Activated B cell treated with CpG ODN at 0.5 μM for 24 hours (primary cell): ENCODE results near the gene XCL2. TPM values are rescaled to one million over a fixed set of nuclear protein-coding genes. Genes with fewer than 3 reads are reported as not detected.
"Not testable (repeated sequence)": the region's sequence is repeated elsewhere in the genome, so short reads cannot be mapped to it uniquely, and the experiment has no call there.

Experiments
- ATAC-seq: fragments of 200-7000 bp; cut with Tn5 transposase; one replicate; pipeline ENCODE4 v1.10.0; 2021; ENCODE audit warnings: low read depth, mild to moderate bottlenecking, moderate library complexity
- CTCF ChIA-PET: fragments of 350-600 bp; sonication (Branson Sonifier 250); formaldehyde crosslinking; loops from one replicate; lab custom pipeline; 2021; ENCODE audit warnings: antibody characterized with exemption; lab: Charles Lee
- POLR2A ChIA-PET: fragments of 350-600 bp; sonication (Branson Sonifier 250); formaldehyde crosslinking; loops from one replicate; lab custom pipeline; 2021; ENCODE audit warnings: antibody characterized with exemption; lab: Charles Lee
- DNase-seq: peaks from one replicate; pipeline ENCODE4 v3.0.0; 2022
- H3K27ac Mint-ChIP-seq: one replicate; pipeline ENCODE4 v1.8.0; 2020; ENCODE audit warnings: mixed read lengths
- H3K27me3 Mint-ChIP-seq: one replicate; pipeline ENCODE4 v1.8.0; 2021; ENCODE audit warnings: mixed read lengths
- H3K36me3 Mint-ChIP-seq: one replicate; pipeline ENCODE4 v1.8.0; 2021; ENCODE audit warnings: low read depth, mixed read lengths
- H3K4me1 Mint-ChIP-seq: one replicate; pipeline ENCODE4 v1.8.0; 2021; ENCODE audit warnings: mixed read lengths
- H3K4me3 Mint-ChIP-seq: one replicate; pipeline ENCODE4 v1.8.0; 2020; ENCODE audit warnings: mild to moderate bottlenecking, mixed read lengths
- H3K9me3 Mint-ChIP-seq: one replicate; pipeline ENCODE4 v1.8.0; 2020; ENCODE audit warnings: mixed read lengths
- intact Hi-C: fragments of 100-400 bp; cut with micrococcal nuclease; formaldehyde crosslinking; loops from one replicate; pipeline ENCODE4 v1.15.1; 2024
- total RNA-seq: library from RNA; stranded (reverse); gene quantifications from 2 replicates; pipeline ENCODE4 v1.2.3, GENCODE V29; 2022
- TF ChIP-seq, protein P1 (sequence below): fragments of 200-600 bp; IDR thresholded peaks from one replicate; pipeline ENCODE4 v1.8.0; 2022; ENCODE audit warnings: antibody characterized with exemption, mild to moderate bottlenecking

XCL2 gene
- total RNA-seq, 1 donor from 2014 or later = not detected

- H3K9me3 Mint-ChIP-seq, H3K4me1 Mint-ChIP-seq, CTCF ChIA-PET, H3K36me3 Mint-ChIP-seq, DNase-seq, POLR2A ChIA-PET, H3K4me3 Mint-ChIP-seq, H3K27me3 Mint-ChIP-seq, intact Hi-C loops, ATAC-seq, H3K27ac Mint-ChIP-seq: not testable (repeated sequence)
These were observed 30.4 kb upstream of the XCL2 start for GRCh38 chr1:168574234-168574633.

DNA sequence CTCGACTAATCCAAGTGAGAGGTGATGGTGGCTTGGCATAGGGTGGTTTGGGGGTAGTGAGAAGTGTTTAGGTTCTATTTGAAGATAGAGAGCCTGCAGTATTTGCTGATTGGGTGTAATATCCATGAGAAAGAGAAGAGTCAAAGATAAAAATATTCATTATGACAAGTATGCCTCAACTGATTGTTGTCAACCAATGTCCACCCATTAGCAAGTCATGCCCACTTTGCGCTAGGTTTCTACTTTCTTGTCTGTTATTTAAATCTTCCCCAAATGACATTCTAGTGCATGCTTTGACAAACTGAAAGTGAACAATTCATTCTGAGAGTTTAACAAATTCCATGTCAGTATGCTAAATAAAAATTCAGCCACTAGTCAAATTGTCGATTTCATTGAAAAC lies 28.8 kb upstream of the XCL2 start:
- ChIA-PET CTCF (no interaction called here), POLR2A (no interaction called here)
- intact Hi-C loops = no loop called here
- H3K4me1 Mint-ChIP-seq = no peaks in the 10 kb centered on the region
- ATAC-seq (no peak), DNase-seq (no peak)
- peaks cover 6% of the 10 kb centered on the region for H3K27me3 Mint-ChIP-seq
- no peak overlapping the region for H3K4me3 Mint-ChIP-seq
- H3K9me3 Mint-ChIP-seq = no peaks in the 10 kb centered on the region
- H3K27ac Mint-ChIP-seq = no peak overlapping the region
- no peaks in the 10 kb centered on the region for H3K36me3 Mint-ChIP-seq
- TF ChIP-seq, protein P1, sequence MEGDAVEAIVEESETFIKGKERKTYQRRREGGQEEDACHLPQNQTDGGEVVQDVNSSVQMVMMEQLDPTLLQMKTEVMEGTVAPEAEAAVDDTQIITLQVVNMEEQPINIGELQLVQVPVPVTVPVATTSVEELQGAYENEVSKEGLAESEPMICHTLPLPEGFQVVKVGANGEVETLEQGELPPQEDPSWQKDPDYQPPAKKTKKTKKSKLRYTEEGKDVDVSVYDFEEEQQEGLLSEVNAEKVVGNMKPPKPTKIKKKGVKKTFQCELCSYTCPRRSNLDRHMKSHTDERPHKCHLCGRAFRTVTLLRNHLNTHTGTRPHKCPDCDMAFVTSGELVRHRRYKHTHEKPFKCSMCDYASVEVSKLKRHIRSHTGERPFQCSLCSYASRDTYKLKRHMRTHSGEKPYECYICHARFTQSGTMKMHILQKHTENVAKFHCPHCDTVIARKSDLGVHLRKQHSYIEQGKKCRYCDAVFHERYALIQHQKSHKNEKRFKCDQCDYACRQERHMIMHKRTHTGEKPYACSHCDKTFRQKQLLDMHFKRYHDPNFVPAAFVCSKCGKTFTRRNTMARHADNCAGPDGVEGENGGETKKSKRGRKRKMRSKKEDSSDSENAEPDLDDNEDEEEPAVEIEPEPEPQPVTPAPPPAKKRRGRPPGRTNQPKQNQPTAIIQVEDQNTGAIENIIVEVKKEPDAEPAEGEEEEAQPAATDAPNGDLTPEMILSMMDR = no peak

DNA sequence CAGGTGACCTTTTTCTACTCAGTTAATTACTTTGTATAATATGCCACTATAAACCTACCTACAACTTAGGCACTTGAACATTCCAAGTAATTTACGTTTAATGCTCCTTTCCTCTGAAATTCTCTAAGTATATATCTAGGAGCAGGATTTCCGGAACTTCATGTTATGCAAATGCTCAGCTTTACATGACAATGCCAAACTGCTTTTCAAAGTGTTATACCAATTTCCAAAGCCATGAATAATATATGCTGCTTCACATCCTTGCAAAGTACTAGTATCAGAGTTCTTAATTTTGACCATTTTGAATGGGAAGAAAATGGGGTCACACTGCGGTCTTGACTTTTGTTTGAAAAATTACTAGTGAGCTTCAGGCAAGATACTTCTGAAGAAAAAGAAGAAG lies 26.9 kb upstream of the XCL2 start:
- Mint-ChIP-seq H3K9me3 (no peaks in the 10 kb centered on the region), H3K36me3 (no peaks in the 10 kb centered on the region), H3K4me1 (no peaks in the 10 kb centered on the region), H3K27ac (no peak overlapping the region), H3K27me3 (peaks cover 3% of the 10 kb centered on the region), H3K4me3 (no peak overlapping the region)
- intact Hi-C loops = no loop called here
- no peak for DNase-seq
- no peak for ATAC-seq
- TF ChIP-seq, protein P1 = no peak
- CTCF ChIA-PET = interaction anchor here (1.7 kb wide), 1 partner anchor 228 kb away, joined by 5 read pairs; no protein-coding TSS in a partner anchor
- POLR2A ChIA-PET = no interaction called here

- Mint-ChIP-seq H3K27me3 (peaks cover 11% of the 10 kb centered on the region), H3K4me3 (no peak overlapping the region), H3K9me3 (no peaks in the 10 kb centered on the region), H3K36me3 (no peaks in the 10 kb centered on the region), H3K4me1 (no peaks in the 10 kb centered on the region), H3K27ac (no peak overlapping the region)
- DNase-seq = no peak
- ChIA-PET CTCF (interaction anchor here (1.3 kb wide), 1 partner anchor 225 kb away, joined by 8 read pairs; no protein-coding TSS in a partner anchor), POLR2A (no interaction called here)
- TF ChIP-seq, protein P1 = no peak
- intact Hi-C loops = no loop called here
- ATAC-seq = no peak
These were observed 24.5 kb upstream of the XCL2 start for GRCh38 chr1:168568346-168568745.

GRCh38 chr1:168567568-168567967 lies 23.8 kb upstream of the XCL2 start:
- POLR2A ChIA-PET = no interaction called here
- no peaks in the 10 kb centered on the region for H3K4me1 Mint-ChIP-seq
- TF ChIP-seq, protein P1 = no peak
- intact Hi-C loops = no loop called here
- H3K4me3 Mint-ChIP-seq = no peak overlapping the region
- no peak for DNase-seq
- no peak for ATAC-seq
- no peak overlapping the region for H3K27ac Mint-ChIP-seq
- H3K36me3 Mint-ChIP-seq = no peaks in the 10 kb centered on the region
- peaks cover 11% of the 10 kb centered on the region for H3K27me3 Mint-ChIP-seq
- H3K9me3 Mint-ChIP-seq = no peaks in the 10 kb centered on the region
- CTCF ChIA-PET = no interaction called here

- Mint-ChIP-seq H3K9me3 (no peaks in the 10 kb centered on the region), H3K4me1 (no peaks in the 10 kb centered on the region), H3K27ac (no peak overlapping the region), H3K36me3 (no peaks in the 10 kb centered on the region), H3K4me3 (no peak overlapping the region), H3K27me3 (peaks cover 11% of the 10 kb centered on the region)
- intact Hi-C loops = no loop called here
- DNase-seq (no peak), ATAC-seq (no peak)
- POLR2A ChIA-PET = no interaction called here
- CTCF ChIA-PET = no interaction called here
- TF ChIP-seq, protein P1 = no peak
These were observed 23.2 kb upstream of the XCL2 start for GRCh38 chr1:168567007-168567406.
